ENCODE data around the gene YBX1.

DNA sequence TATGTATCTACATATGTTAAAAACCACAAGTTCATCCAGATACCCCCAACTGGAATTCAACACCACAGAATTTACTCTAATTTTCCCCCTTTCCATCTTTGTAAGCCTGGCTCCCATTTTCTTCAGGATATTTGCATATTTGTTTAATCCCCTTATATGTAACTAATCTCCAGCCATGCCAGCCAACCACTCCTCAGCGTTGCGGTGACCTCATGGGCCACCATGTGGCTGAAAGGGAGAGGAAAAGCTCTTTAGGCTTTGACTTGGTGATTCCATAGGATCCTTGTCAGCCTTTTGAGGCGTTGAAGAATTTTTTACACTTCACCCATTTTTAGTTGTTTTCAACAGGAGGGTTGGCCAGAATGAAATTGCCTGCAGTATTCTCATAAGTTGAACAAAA lies 47.8 kb downstream of the YBX1 start:
- TF ChIP-seq, protein P1, sequence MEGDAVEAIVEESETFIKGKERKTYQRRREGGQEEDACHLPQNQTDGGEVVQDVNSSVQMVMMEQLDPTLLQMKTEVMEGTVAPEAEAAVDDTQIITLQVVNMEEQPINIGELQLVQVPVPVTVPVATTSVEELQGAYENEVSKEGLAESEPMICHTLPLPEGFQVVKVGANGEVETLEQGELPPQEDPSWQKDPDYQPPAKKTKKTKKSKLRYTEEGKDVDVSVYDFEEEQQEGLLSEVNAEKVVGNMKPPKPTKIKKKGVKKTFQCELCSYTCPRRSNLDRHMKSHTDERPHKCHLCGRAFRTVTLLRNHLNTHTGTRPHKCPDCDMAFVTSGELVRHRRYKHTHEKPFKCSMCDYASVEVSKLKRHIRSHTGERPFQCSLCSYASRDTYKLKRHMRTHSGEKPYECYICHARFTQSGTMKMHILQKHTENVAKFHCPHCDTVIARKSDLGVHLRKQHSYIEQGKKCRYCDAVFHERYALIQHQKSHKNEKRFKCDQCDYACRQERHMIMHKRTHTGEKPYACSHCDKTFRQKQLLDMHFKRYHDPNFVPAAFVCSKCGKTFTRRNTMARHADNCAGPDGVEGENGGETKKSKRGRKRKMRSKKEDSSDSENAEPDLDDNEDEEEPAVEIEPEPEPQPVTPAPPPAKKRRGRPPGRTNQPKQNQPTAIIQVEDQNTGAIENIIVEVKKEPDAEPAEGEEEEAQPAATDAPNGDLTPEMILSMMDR (IDR thresholded peaks at IDR 0.05; ENCODE audit: low read depth, low read length, poor library complexity, severe bottlenecking) = no peak
- no peak for TF ChIP-seq EZH2phosphoT487 (IDR thresholded peaks at IDR 0.05; ENCODE audit: borderline replicate concordance, low read length)
